Measurements from ENCODE around the gene B3GALT5.
A peak's percentile ranks its signal among the peaks of the same experiment; 100 is the strongest.

Gene B3GALT5

DNA sequence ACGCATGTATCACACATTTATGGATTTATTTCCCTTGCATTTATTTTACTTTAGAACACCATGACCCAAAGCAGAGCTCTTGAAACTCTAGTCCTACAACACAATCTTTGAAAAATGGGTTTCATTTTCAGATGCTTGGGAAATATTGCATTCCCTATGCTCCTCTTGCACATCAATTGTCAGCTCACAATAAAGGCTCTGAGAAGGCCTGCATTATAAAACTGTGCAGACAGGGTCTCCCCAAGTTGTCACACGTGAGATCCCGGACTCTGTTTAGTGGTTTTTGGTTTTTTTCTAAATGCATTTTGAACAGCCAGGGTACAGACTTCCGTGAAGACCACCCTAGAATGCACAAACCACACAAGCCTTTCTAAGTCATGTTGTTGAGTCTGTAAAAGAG, 9.9 kb upstream of the B3GALT5 start:
- DNase-seq (ENCODE audit: low read depth) = no peak
- in situ Hi-C loops (cut with HindIII; ENCODE audit: low sequenced_read_pairs) = no loop called here
- no peak overlapping the region for H3K4me3 ChIP-seq (ENCODE audit: low read depth, low read length)
- TF ChIP-seq CTCF (IDR thresholded peaks at IDR 0.05; ENCODE audit: low read depth, low read length, missing control alignments) = no peak

- in situ Hi-C loops (cut with HindIII; ENCODE audit: low sequenced_read_pairs) = loop anchor here (5.0 kb wide), 1 partner anchor 33 kb away; no protein-coding TSS in a partner anchor
- no peak overlapping the region for H3K4me3 ChIP-seq (ENCODE audit: low read depth, low read length)
- no peak for TF ChIP-seq CTCF (IDR thresholded peaks at IDR 0.05; ENCODE audit: low read depth, low read length, missing control alignments)
- no peak for DNase-seq (ENCODE audit: low read depth)
These were observed 7.8 kb upstream of the B3GALT5 start for GRCh38 chr21:39604951-39605350.

GRCh38 chr21:39610703-39611102, 2.0 kb upstream of the B3GALT5 start:
- H3K4me3 ChIP-seq (ENCODE audit: low read depth, low read length) = no peak overlapping the region
- TF ChIP-seq CTCF (IDR thresholded peaks at IDR 0.05; ENCODE audit: low read depth, low read length, missing control alignments) = no peak
- in situ Hi-C loops (cut with HindIII; ENCODE audit: low sequenced_read_pairs) = no loop called here
- DNase-seq (ENCODE audit: low read depth) = no peak

- no peak for TF ChIP-seq CTCF (IDR thresholded peaks at IDR 0.05; ENCODE audit: low read depth, low read length, missing control alignments)
- peak overlapping the region; percentile 61 for H3K4me3 ChIP-seq (ENCODE audit: low read depth, low read length)
- no peak for DNase-seq (ENCODE audit: low read depth)
- in situ Hi-C loops (cut with HindIII; ENCODE audit: low sequenced_read_pairs) = no loop called here
These were observed 1.1 kb upstream of the B3GALT5 start for GRCh38 chr21:39611551-39612190.

DNA sequence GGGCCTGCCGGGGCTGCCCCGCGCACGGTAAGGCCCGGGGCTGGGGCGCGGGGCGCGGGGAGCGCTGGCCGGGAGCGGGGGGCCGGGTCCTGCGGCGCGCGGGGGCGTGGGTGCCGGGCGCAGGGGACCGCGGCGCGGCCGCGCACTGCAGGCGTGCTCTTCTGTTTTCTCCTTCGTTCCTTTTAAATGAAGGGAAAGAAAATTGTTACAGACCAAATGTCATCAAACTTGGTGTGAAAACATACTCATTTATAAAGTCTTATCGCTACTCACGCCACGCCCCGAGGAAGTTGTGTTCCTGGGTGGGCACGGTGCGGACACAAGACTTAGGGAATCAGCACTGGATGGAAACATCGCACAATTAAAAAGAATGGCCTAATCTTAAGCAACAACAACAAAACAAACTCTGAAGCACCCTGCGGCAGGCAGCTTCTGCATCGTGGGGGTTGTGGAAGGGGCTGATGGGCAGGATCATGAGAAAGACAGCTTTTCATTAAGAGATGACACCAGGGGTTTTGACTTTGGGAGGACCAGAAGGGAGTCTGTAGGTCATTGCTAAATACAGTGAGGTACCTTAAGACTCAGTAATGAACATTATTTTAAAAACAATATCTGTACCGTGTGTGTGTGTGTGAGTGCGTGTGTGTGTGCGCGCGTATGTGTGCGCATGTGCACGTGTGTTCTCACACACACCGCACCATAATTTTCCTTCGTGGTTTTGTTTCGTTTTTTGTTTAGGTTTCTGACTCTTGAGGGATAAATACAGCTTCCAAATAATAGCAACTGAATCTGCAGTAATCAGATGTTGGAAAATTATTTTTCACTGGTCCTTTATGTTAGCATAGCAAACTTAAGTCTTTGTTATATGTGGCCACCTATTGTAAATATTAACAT, 548 bp downstream of the B3GALT5 start:
- TF ChIP-seq CTCF (IDR thresholded peaks at IDR 0.05; ENCODE audit: low read depth, low read length, missing control alignments) = no peak
- DNase-seq (ENCODE audit: low read depth) = no peak
- peak overlapping the region; percentile 61 for H3K4me3 ChIP-seq (ENCODE audit: low read depth, low read length)
- in situ Hi-C loops (cut with HindIII; ENCODE audit: low sequenced_read_pairs) = no loop called here

- DNase-seq (ENCODE audit: low read depth) = no peak
These were observed 3.6 kb downstream of the B3GALT5 start for GRCh38 chr21:39616211-39616772.

More at GRCh38 chr21:39616211-39616772, 3.6 kb downstream of the B3GALT5 start:
- no peak for TF ChIP-seq CTCF (IDR thresholded peaks at IDR 0.05; ENCODE audit: low read depth, low read length, missing control alignments)
- in situ Hi-C loops (cut with HindIII; ENCODE audit: low sequenced_read_pairs) = no loop called here
- H3K4me3 ChIP-seq (ENCODE audit: low read depth, low read length) = no peak overlapping the region
